ENCODE results near the gene SWI5. TPM values are rescaled to one million over a fixed set of nuclear protein-coding genes. Genes with fewer than 3 reads are reported as not detected.

Gene SWI5
- total and polyA plus RNA-seq, 2 experiments from 2014 or later = 29.0 to 55.7 TPM

- H3K4me1 ChIP-seq (ENCODE audit: insufficient read depth) = peaks cover 14% of the 10 kb centered on the region
- DNase-seq (ENCODE audit: low spot score) = no peak
- H4K20me1 ChIP-seq (ENCODE audit: insufficient read depth, poor library complexity, severe bottlenecking) = no peaks in the 10 kb centered on the region
- H3K9me3 ChIP-seq (ENCODE audit: low read depth) = no peaks in the 10 kb centered on the region
- no peaks in the 10 kb centered on the region for H3K9me2 ChIP-seq (replicated peaks; ENCODE audit: insufficient read depth)
- H3K4me2 ChIP-seq = no peak overlapping the region
- no peak for TF ChIP-seq CTCF (IDR thresholded peaks at IDR 0.05; ENCODE audit: poor library complexity)
- TF ChIP-seq EZH2 (IDR thresholded peaks at IDR 0.05; ENCODE audit: borderline replicate concordance) = no peak
- no peak for TF ChIP-seq EZH2phosphoT487 (IDR thresholded peaks at IDR 0.05; ENCODE audit: low read depth, severe bottlenecking, unreplicated experiment)
- no peaks in the 10 kb centered on the region for H3K79me2 ChIP-seq
- no peaks in the 10 kb centered on the region for H3K27me3 ChIP-seq
- no peak overlapping the region for H3K27ac ChIP-seq
- H3K4me3 ChIP-seq = no peak overlapping the region
- WGBS (ENCODE audit: low lambda C conversion rate, missing lambda C conversion rate) = 71% methylated on average over 20 of the region's 20 CpGs
- H3K36me3 ChIP-seq (replicated peaks; ENCODE audit: insufficient read depth, low read depth) = no peaks in the 10 kb centered on the region
- no peak overlapping the region for H2AFZ ChIP-seq
Observed at GRCh38 chr9:128298535-128299482, 22.7 kb downstream of the SWI5 start.

GRCh38 chr9:128304136-128304970, 28.3 kb downstream of the SWI5 start:
- H3K4me1 ChIP-seq (ENCODE audit: insufficient read depth) = no peaks in the 10 kb centered on the region
- H3K79me2 ChIP-seq = no peaks in the 10 kb centered on the region
- no peak for TF ChIP-seq EZH2 (IDR thresholded peaks at IDR 0.05; ENCODE audit: borderline replicate concordance)
- TF ChIP-seq EZH2phosphoT487 (IDR thresholded peaks at IDR 0.05; ENCODE audit: low read depth, severe bottlenecking, unreplicated experiment) = no peak
- no peak for TF ChIP-seq CTCF (IDR thresholded peaks at IDR 0.05; ENCODE audit: poor library complexity)
- H3K36me3 ChIP-seq (replicated peaks; ENCODE audit: insufficient read depth, low read depth) = no peaks in the 10 kb centered on the region
- H3K27ac ChIP-seq = no peak overlapping the region
- no peak for DNase-seq (ENCODE audit: low spot score)
- no peak overlapping the region for H2AFZ ChIP-seq
- no peaks in the 10 kb centered on the region for H4K20me1 ChIP-seq (ENCODE audit: insufficient read depth, poor library complexity, severe bottlenecking)
- H3K4me3 ChIP-seq = no peak overlapping the region
- H3K4me2 ChIP-seq = no peak overlapping the region
- no peaks in the 10 kb centered on the region for H3K9me3 ChIP-seq (ENCODE audit: low read depth)
- no peaks in the 10 kb centered on the region for H3K27me3 ChIP-seq
- H3K9me2 ChIP-seq (replicated peaks; ENCODE audit: insufficient read depth) = no peaks in the 10 kb centered on the region
- 90% methylated on average over 9 of the region's 9 CpGs for WGBS (ENCODE audit: low lambda C conversion rate, missing lambda C conversion rate)

DNA sequence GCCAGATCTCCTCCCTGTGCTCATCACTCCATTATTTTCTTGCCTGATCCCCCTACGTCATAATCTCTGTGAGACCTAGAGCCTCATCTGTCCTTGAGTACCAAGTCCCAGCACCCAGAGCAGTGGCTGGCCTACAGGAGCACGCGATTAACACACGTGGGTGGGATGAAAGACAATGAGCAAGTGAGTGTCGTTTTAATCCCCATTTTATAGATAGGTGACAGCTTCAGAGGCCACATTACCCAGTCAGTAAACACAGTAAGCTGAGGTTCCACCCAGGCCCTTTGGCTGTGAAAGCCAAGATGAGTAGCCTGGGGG, 28.9 kb downstream of the SWI5 start:
- no peak overlapping the region for H3K4me2 ChIP-seq
- H4K20me1 ChIP-seq (ENCODE audit: insufficient read depth, poor library complexity, severe bottlenecking) = no peaks in the 10 kb centered on the region

More for the DNA sequence above, 28.9 kb downstream of the SWI5 start:
- H3K27me3 ChIP-seq = no peaks in the 10 kb centered on the region
- TF ChIP-seq EZH2phosphoT487 (IDR thresholded peaks at IDR 0.05; ENCODE audit: low read depth, severe bottlenecking, unreplicated experiment) (no peak), CTCF (IDR thresholded peaks at IDR 0.05; ENCODE audit: poor library complexity) (no peak), EZH2 (IDR thresholded peaks at IDR 0.05; ENCODE audit: borderline replicate concordance) (no peak)
- WGBS (ENCODE audit: low lambda C conversion rate, missing lambda C conversion rate) = 72% methylated on average over 5 of the region's 5 CpGs
- H3K9me2 ChIP-seq (replicated peaks; ENCODE audit: insufficient read depth) = no peaks in the 10 kb centered on the region
- no peaks in the 10 kb centered on the region for H3K9me3 ChIP-seq (ENCODE audit: low read depth)
- no peak overlapping the region for H3K4me3 ChIP-seq
- no peak for DNase-seq (ENCODE audit: low spot score)
- H2AFZ ChIP-seq = no peak overlapping the region
- H3K4me1 ChIP-seq (ENCODE audit: insufficient read depth) = no peaks in the 10 kb centered on the region
- H3K79me2 ChIP-seq = no peaks in the 10 kb centered on the region
- no peaks in the 10 kb centered on the region for H3K36me3 ChIP-seq (replicated peaks; ENCODE audit: insufficient read depth, low read depth)
- H3K27ac ChIP-seq = no peak overlapping the region

Data from hepatocyte (in vitro differentiated cells).